Lower lobe of right lung (tissue), 2 donors: ENCODE data around the gene DEPDC7. TPM values are rescaled to one million over a fixed set of nuclear protein-coding genes. Genes with fewer than 3 reads are reported as not detected.

Experiments
- ATAC-seq, 2 donors: fragments of 200-7000 bp; cut with Tn5 transposase; one replicate each; pipeline ENCODE4 v1.9.1; 2020 to 2022; ENCODE audit warnings: mild to moderate bottlenecking in 2 of 2, moderate library complexity in 2 of 2
- DNase-seq: peaks from one replicate; pipeline ENCODE4 v3.0.0-alpha.2; 2020
- H3K27ac ChIP-seq: fragments of 200-600 bp; one replicate; pipeline ENCODE4 v1.8.0; 2022
- H3K27me3 ChIP-seq: fragments of 200-600 bp; one replicate; pipeline ENCODE4 v1.8.0; 2022; ENCODE audit warnings: low read depth
- H3K36me3 ChIP-seq: fragments of 200-600 bp; one replicate; pipeline ENCODE4 v1.8.0; 2022; ENCODE audit warnings: mild to moderate bottlenecking
- H3K4me1 ChIP-seq: fragments of 200-600 bp; one replicate; pipeline ENCODE4 v1.8.0; 2022
- H3K4me3 ChIP-seq: fragments of 200-600 bp; one replicate; pipeline ENCODE4 v1.8.0; 2022; ENCODE audit warnings: mild to moderate bottlenecking
- H3K9me3 ChIP-seq: fragments of 200-600 bp; one replicate; pipeline ENCODE4 v1.8.0; 2022
- CTCF ChIP-seq: fragments of 200-600 bp; IDR thresholded peaks from one replicate; pipeline ENCODE4 v1.8.0; 2022; ENCODE audit warnings: antibody characterized with exemption, mild to moderate bottlenecking
- intact Hi-C: fragments of 100-400 bp; cut with DNase I; formaldehyde crosslinking; loops from one replicate; pipeline ENCODE4 v1.11.0; 2022
- total RNA-seq: library from RNA; stranded (reverse); fragmentation: NEBNext Ultra II Directional; extraction: Animal tissue kit (Norgen Biotek cat#: 25700); gene quantifications from one replicate; pipeline ENCODE4 v1.2.1, GENCODE V29; 2021
- donor health status: DM: no; HTN: yes; CAD: no; lungs with severe emphysema.

The DEPDC7 gene
- total RNA-seq, 1 donor from 2014 or later = 0.71 TPM

GRCh38 chr11:33001281-33001680, 14.4 kb upstream of the DEPDC7 start:
- DNase-seq (no peak), ATAC-seq (no peak)
- no peaks in the 10 kb centered on the region for H3K27me3 ChIP-seq
- no peaks in the 10 kb centered on the region for H3K4me1 ChIP-seq
- intact Hi-C loops = no loop called here
- H3K36me3 ChIP-seq = no peaks in the 10 kb centered on the region
- no peak overlapping the region for H3K27ac ChIP-seq
- no peak overlapping the region for H3K4me3 ChIP-seq
- no peaks in the 10 kb centered on the region for H3K9me3 ChIP-seq
- no peak for TF ChIP-seq CTCF

GRCh38 chr11:33001751-33002542, 13.7 kb upstream of the DEPDC7 start:
- no peak for DNase-seq
- no peaks in the 10 kb centered on the region for H3K4me1 ChIP-seq
- no peaks in the 10 kb centered on the region for H3K9me3 ChIP-seq
- H3K27ac ChIP-seq = no peak overlapping the region
- ATAC-seq = peak in 1 of 2 donors; percentile 48
- no peak for TF ChIP-seq CTCF
- no peaks in the 10 kb centered on the region for H3K27me3 ChIP-seq
- H3K4me3 ChIP-seq = no peak overlapping the region
- H3K36me3 ChIP-seq = no peaks in the 10 kb centered on the region
- intact Hi-C loops = no loop called here

- Histone ChIP-seq H3K27me3 (no peaks in the 10 kb centered on the region), H3K27ac (no peak overlapping the region), H3K9me3 (no peaks in the 10 kb centered on the region), H3K4me1 (no peaks in the 10 kb centered on the region), H3K36me3 (no peaks in the 10 kb centered on the region), H3K4me3 (no peak overlapping the region)
- no peak for ATAC-seq
- intact Hi-C loops = no loop called here
- no peak for DNase-seq
- no peak for TF ChIP-seq CTCF
These were observed 10.5 kb upstream of the DEPDC7 start for GRCh38 chr11:33005175-33005574.

GRCh38 chr11:33006010-33006409, 9.7 kb upstream of the DEPDC7 start:
- intact Hi-C loops = no loop called here
- Histone ChIP-seq H3K4me3 (no peak overlapping the region), H3K4me1 (no peaks in the 10 kb centered on the region), H3K27ac (no peak overlapping the region), H3K36me3 (no peaks in the 10 kb centered on the region), H3K9me3 (no peaks in the 10 kb centered on the region), H3K27me3 (no peaks in the 10 kb centered on the region)
- no peak for TF ChIP-seq CTCF
- ATAC-seq (no peak), DNase-seq (no peak)

- intact Hi-C loops = no loop called here
- H3K4me1 ChIP-seq = peaks cover 11% of the 10 kb centered on the region
- H3K36me3 ChIP-seq = no peaks in the 10 kb centered on the region
- H3K4me3 ChIP-seq = no peak overlapping the region
- H3K27ac ChIP-seq = no peak overlapping the region
- H3K27me3 ChIP-seq = peaks cover 12% of the 10 kb centered on the region
- TF ChIP-seq CTCF = no peak
- H3K9me3 ChIP-seq = no peaks in the 10 kb centered on the region
- no peak for ATAC-seq
- no peak for DNase-seq
These were observed 1.9 kb upstream of the DEPDC7 start for GRCh38 chr11:33013755-33014154.
